Left kidney (tissue), 2 donors: ENCODE results near the gene ZNF23. TPM values are rescaled to one million over a fixed set of nuclear protein-coding genes. Genes with fewer than 3 reads are reported as not detected.
A peak's percentile ranks its signal among the peaks of the same experiment; 100 is the strongest.

ENCODE experiments used
- DNase-seq: peaks from one replicate; pipeline ENCODE4 v3.0.0-alpha.2; 2013
- polyA plus RNA-seq: library from polyadenylated mRNA; unstranded; fragments of 120-200 nt; gene quantifications from one replicate; pipeline ENCODE4 v1.2.1, GENCODE V29; 2013; ENCODE audit not compliant: insufficient read length

Gene ZNF23
- polyA plus RNA-seq, 1 donor = 18.1 TPM

DNA sequence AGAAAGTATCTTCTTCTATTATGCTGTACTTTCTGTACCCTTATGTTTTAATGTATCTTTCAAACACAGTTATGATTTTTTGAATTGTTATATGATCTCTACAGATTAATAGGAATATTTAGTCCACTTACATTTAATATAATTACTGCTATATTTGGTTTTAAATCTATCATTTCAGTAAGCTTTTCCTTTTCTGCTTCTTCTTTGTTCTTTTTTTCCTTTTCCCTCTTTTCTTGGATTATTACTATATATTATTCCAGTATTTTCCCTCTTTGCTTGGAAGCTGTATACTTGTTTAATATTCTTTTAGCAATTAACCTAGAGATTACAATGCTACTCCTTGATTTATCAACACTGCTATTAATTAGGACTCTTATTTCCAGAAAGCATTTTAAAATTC, 33.7 kb downstream of the ZNF23 start:
- no peak for DNase-seq

DNA sequence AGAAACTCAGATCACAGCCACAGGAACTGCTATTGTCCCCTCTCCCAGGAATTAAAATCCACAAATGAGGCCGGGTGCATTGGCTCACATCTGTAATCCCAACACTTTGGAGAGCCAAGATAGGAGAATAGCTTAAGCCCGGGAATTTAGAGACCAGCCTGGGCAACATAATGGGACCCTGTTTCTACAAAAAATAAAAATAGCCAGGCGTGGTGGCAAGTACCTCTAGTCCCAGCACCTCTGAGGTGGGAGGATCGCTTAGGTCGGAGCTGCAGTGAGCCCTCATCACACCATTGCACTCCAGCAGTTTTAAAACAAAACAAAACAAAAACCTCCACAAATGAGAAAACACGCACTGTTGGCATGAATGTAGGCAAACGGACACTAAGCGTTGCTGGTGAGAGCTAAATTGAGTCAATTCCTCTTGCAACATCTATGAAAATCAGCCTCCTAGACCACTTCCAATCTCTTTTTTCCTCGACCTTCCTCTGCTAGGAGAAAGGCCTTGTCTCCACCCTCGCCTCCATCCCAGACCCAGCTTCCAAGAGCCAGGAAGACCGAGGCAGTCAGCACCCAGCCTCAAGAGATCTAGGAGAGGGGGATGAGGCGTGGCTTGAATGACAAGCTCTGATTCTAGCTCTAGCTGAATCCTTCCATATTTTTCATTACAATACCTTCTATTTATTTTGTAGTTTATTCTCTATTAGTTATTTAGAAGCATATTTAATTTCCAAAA, 35.0 kb downstream of the ZNF23 start:
- DNase-seq = no peak

DNA sequence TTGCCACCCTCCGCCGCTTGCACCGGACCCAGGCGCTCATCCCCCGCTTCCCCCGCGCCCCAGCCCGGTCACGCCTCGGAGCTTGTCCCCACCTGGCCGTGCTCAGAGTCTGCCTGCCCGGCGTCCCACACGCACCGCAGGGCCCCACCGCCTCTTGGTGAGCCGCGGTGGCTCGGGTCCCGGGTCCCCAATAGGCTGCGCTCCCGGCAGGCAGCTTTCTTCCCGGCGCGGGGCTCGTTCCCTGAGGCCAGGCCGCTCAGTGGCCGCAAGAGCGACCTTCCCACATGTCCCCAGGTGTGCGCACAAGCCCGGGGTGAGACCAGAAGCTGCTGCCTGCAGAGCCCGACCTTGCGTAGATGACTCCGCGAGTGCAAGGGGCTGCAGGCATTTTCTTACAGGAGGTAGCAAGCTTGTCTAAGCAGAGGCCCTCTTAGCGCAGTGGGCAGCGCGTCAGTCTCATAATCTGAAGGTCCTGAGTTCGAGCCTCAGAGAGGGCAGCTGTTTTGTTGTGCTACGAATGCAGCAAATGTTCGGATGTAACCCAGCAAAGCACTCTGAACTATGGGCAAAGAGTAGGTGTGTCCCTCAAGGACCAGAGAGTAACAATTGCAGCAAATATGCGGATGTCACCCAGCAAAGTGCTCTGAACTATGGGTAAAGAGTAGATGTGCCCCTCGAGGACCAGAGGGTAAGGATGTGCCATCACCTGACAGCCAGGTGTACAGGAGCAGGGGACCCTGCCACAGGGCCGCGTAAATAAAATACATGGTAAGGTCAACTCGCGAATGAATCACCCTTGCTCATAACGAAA, 35.8 kb downstream of the ZNF23 start:
- peak; percentile 43 for DNase-seq

DNA sequence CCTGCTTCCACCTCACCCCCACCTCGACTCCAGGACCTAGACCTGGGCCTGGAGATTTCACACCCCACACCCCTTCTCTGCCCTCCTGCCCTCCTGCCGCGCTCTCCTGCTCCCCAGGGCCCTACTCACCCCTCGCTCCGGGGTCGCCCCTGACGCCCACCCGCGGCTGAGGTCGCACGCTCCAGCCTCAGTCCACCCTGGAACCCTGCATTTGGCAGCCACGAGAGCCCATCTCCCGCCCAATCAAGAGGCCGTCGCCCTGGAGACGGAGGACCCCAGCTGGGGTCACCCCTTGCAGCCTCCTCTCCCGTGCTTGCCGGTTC, 36.3 kb downstream of the ZNF23 start:
- no peak for DNase-seq

DNA sequence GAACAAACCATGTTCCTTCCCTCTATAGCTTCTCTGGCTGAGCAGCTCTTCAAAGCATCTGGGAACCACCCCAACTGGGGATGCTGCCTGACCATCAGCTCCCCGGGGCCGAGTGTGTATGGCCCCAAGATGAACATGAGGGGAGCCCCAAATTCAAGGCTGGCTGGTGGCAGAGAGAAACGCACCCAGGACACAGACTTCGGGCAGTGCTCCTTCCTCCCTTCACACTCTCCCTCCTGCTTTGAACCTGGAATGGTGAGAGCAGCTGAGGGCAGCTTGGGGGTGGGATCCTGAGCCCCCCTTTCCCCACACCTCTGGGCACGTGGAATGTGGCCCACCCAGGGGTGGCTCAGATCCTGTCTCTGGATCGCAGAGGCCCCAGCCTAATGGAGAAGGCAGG, 37.4 kb downstream of the ZNF23 start:
- no peak for DNase-seq

DNA sequence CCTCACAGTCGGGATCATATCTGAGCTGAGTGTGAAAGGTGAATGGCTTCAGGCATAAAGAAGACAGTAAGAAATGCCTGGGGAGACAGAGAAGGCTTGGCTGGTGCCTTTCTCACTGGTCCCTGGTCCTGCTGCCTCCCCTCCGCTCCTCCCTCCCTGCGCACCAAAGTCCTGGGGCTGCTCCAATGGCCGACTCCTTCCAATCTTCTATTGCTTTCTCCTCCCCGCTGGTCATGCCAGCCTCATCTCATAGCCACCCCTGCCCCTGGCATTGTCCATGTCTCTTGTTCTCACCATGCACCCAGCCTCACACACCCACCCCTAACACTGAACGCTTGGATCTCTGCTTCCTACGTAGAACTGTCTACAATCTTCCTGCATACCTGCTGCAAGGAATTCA, 38.2 kb downstream of the ZNF23 start:
- DNase-seq = no peak

DNA sequence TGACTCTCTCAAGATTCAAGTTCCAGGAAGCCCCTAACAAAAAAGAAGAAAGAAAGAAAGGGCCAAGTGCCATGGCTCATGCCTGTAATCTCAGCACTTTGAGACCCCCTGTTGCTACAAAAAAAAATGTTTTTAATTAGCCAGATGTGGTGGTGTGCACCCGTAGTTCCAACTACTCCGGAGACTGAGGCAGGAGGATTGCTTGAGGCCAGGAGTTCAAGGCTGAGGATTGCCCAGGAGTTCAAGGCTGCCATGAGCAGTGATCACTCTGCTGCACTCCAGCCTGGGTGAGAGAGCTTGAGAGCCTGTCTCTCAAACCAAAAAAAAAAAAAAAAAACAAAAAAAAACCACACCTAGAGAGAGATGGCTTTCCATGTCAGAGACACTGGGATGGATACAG, 39.0 kb downstream of the ZNF23 start:
- no peak for DNase-seq

DNA sequence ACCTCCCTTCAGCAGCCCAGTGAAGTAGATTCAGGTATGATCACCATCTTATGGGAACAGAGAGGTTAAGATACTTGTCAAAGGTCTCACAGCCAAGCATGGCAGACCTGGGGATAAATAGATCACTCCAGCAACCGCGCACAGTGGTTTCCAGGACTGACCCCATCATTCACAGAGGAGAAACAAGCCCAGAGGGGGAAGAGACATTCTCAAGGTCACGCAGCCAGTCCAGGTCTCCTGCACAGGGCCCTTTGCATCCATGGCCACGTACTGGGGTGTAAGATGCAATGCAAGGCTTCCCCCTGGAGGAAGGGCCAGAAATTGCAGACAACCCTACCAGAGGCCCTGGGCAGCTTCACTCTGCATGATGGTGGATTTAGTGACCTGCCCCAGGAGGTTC, 40.1 kb downstream of the ZNF23 start:
- DNase-seq = no peak

DNA sequence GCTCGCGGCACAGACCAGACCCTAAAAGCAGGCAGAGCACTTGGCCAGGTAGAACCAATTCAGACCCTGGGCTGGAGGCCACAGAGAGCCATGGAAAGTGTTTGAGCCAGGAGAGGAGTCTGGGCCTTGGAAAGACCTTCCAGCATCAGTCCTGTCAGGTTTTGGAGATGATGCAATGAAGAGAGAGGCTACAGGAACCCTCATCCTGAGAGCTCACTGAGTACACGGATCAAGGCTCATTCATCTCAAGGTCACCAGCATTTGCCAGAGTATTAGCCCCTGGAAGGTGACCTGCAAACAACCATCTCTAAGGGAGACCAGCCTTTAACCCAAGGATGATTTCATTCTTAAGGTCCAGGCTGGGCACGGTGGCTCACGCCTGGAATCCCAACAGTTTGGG, 48.0 kb downstream of the ZNF23 start:
- no peak for DNase-seq

DNA sequence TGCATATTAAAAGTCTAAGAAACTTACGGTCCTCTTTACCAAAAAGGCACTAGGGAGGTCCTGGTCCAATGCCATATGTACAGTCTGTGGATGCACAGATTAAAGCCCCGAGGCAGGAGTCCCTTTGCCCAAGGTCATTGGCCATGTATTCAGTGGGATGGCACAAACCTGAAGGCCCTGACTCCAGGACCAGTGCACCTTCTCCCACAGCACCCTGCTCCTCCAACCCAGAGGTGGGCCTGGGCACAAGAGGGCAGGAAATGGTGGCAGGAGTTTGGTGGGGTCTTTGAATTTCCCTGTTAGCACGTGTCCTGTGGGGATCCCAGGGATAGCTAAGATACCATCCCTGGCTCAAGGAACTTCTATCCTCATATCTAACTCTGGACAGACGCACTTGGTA, 48.7 kb downstream of the ZNF23 start:
- DNase-seq = no peak

DNA sequence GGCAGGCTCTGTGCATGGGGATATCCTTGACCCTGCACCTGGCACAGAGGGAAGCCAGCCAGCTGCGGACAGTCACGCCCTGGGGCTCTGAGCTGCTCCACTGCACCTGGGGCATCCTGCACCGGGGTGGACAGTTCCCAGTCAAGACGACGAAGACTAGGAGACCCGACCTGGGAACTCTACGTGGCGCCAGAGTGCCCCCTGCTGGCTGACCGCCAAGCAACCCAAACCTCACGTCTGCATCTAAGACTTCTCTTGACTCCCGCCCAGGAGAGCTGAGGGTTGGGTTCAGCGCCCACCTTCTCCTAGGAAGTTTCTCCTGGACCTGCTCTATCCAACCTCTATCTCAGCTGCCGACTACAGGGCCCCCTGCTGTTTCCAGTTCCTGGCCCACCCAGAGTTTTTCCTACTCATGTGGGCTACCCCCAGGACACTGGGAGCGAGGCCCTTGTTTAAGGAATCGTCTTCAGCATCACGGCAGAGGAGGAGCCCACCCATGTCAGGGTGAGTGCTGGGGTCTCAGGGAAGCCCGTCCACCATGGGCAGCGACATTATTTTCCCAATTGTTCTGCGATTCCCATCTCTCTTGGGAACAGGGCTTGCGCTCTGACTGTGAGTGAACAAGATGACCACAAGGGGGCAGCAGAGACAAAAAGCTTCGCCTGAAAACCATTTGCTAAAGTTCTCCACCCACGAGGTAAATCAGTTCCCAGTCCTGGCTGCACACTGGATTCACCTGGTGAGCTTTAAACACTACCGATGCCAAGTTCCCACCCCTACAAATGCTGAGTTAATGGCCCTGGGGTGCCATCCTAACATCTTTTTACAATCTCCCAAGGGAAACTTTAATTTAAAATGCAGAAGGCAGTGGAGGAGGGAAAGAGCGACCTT, 49.5 kb downstream of the ZNF23 start:
- peak; percentile 83 for DNase-seq

DNA sequence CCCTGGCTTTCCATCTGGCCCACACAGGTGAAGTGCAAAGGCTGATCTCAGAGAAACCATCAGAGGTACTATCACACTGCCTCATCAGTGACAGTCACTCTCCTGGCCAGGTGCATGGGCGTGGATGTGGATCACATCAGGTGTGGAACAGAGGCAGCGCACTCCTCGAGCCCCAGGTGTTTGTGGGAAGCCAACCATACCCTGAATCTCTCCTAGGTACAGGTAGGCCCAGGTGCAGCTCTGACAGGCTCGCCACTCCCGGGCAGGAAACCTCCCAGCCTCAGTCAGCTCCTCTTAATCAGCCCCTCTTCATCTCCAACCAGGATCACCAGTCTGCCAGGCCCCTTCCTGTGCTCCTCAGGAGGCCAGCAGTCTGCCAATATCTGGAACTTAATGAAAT, 51.9 kb downstream of the ZNF23 start:
- DNase-seq = no peak

DNA sequence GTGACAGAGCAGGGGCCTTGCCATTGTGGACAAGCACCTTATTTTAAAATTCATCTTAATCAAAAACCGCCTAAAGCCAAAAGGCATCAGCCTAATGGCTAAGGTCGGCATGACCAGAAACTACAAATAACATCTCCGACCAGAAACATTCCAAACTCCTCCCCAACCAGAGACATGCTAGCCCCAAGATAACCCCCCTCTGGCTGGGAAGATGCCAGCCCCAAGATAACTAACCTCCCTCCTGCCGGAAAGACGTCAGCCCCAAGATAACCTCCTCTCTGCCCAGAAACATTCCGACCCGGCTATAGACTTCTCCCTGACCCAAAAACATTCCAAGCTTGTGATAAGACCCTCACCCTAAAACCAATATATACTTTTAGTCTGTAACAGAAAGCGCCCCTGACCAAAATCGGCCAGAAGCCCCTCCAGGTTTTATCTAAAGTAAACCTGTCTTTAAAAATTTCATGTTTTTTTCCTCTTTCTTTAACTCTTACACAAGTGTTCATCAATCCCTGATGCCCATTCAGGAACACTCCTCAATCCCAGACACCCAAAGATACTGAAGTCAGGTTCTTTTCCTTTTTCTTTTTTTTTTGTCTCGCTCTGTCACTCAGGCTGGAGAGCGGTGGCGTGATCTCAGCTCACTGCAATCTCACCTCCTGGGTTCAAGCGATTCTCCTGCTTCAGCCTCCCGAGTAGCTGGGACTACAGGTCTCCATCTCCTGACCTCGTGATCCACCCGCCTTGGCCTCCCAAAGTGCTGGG, 52.9 kb downstream of the ZNF23 start:
- no peak for DNase-seq

DNA sequence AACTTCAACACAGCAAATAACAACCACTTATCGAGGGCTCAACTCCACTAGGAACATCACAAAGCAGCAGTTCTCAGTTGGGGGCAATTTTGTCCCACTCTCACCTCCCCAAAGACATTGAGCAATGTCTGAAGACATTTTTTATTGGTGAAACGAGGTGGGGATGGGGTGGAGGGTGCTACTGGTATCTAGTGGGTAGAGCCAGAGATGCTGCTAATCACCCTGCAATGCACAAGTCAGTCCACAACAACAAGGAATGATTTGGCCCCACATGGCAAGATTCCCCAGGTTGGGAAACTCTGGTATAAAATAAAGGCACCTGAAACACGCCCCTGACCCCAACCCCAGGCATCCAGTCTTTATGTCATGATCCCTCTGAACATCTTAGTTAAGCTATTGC, 53.5 kb downstream of the ZNF23 start:
- DNase-seq = no peak

DNA sequence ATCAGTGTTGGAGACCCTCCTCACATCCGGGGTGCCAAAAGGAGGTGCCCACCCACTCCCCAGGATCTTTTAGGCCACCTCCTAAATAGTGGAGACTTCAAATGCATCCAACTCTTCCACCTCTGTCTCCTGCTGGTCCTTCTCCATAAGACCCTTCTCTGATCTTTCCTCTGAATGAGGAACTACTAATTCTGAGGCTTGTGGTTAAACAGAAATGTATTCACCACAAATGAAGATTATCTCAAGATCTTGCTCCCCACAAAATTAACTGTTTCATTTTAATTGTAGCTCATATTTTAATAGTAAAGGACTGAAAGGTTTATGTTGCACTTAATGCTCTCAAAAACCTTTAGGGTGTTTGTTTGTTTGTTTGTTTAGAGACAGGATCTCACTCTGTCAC, 54.3 kb downstream of the ZNF23 start:
- no peak for DNase-seq

DNA sequence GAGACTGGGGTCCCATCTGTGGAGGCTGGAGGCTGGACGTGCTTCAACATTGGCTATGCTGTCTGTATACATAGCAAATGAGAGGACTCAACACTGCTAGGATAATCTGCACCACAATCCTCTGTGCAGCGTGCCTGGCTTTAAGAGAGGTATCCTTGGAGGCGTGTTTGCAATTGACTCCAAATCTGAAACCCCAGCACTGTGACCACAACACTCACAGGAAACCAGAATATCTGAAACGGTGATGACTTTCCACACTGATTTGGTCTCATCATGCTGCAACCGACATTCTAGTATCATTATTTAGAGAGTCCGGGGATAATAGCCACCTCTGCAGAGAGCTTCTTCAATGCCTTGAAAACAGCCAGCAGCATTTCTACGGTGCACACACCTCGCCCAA, 55.3 kb downstream of the ZNF23 start:
- DNase-seq = no peak

DNA sequence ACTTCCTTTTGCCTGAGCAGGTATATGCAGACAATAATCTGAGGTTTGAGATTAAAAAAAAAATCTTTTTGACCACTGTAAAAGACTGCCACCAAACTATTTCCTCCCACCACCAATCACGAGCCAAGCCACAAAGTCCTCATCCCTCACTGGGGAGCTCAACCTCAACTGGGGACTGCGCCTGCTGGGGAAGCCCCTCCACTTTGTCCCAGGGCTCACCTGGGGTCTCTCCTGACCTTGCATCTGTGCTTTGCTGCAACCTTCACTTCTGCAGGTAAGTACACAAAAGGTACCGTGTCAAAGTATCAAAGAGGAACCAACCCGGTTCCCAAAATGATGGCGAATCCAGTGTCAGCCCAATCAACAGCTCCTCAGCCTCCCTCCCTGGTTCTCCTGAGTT, 55.7 kb downstream of the ZNF23 start:
- no peak for DNase-seq

DNA sequence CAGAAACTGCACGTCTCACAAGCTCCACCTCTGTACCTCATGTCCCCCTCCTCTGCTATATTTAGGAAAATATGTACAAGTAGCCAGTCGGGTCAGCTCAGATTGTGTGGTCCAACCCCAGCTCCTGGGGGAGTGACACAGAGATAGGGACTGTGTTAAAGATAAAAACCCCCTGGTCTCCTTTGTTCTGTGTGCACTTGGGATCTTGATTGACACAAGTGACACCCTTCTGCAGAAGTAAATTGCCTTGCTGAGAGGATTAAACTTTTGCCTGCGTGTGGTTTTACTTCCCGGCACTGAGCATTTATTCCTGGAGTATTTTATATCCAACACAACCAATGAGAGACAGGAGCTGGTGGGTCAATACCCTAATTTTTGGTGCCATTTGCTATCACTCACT, 57.7 kb downstream of the ZNF23 start:
- no peak for DNase-seq

DNA sequence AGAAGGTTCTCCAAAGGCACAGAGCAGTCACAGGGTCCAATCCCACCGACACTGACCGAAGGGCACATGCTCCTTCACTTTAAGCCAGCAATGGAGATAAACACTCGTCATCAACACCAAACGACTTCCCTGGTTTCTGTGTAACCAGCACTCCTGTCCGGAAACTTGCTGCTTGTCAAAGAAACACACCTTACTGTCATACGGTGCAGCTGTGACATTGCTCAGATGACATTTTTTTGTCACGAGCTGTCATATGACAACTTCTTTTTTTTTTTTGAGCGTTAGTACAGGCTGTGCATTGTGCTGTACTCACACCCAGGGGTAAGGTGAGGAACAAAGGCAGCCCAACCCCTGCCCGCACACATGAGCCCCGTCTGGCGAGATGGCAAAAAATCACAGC, 59.4 kb downstream of the ZNF23 start:
- DNase-seq = no peak

DNA sequence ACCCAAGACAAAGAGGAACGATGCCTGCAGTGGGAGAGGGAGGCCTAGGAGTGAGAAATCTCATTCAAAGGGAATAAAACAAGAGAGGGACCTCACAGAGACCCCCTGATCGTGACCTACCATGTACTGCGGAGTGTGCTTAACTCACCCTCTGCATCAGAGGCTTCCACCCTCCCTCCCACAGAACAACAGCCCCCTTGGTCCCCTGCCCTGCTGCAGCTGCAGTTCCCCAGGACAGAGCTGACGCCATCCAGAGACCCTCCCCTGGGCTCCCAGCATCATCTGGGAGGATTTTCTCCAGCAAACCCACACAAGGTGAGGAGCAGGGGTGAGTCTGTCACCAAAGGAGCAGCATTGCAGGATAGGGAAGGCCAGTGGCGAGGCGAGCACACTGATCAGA, 60.0 kb downstream of the ZNF23 start:
- DNase-seq = no peak

DNA sequence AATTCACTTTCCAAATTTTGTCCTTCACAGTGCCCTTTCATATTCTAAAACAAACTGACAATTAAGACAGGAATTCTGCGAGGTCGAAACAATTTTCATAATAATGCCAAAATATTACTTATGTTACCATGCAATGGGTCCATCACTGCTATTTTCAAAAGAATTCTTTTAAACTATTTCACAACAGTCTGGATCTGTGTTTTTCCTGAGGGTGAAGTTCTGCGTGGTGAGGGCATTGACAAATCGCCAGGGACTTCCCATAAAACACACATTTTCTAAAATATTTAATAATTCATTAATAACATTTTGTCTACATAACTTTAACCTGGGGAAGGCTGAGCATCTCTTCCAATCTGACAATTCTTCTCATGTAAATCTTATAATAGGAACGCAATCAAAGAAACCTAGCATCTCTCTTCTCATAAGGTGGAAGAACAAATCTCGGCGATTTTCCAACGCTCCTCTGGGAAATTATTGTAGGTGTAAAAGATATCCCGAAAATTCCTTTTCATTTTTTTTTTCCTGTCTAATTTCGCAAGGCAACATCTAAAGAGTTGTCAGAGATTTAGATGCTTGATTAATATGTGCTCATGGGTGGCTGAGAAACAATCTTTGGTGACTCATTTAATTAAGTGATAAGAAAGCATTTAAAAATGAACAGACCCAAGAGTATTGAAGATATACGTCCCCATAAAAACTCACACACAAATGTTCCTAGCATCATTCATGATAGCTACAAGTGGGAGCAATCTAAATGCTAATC, 62.1 kb downstream of the ZNF23 start:
- DNase-seq = no peak
